HepG2 (cell line): ENCODE results near the gene CLEC16A. TPM values are rescaled to one million over a fixed set of nuclear protein-coding genes. Genes with fewer than 3 reads are reported as not detected.

Experiments used
- CREBL2 ChIP-seq: sonication (generic); formaldehyde crosslinking; IDR thresholded peaks from 2 replicates; pipeline ENCODE4 v1.8.1; 2023; ENCODE audit warnings: missing genetic modification reagents, mild to moderate bottlenecking, borderline replicate concordance
- ELF3 ChIP-seq: IDR thresholded peaks from 2 replicates; pipeline ENCODE4 v1.6.1; 2016; ENCODE audit warnings: missing genetic modification reagents, missing compliant biosample characterization
- HCFC1 ChIP-seq: fragments of 150-350 bp; IDR thresholded peaks from 2 replicates; pipeline ENCODE4 v1.6.1; 2014; ENCODE audit warnings: low read depth, low read length
- HIC2 ChIP-seq: sonication (generic); formaldehyde crosslinking; IDR thresholded peaks from 2 replicates; pipeline ENCODE4 v1.9.0; 2022; ENCODE audit warnings: low read depth, missing genetic modification reagents
- HOXA5 ChIP-seq: sonication (generic); formaldehyde crosslinking; IDR thresholded peaks from 2 replicates; pipeline ENCODE4 v1.4.0; 2020; ENCODE audit warnings: missing genetic modification reagents
- NPAS2 ChIP-seq: sonication (generic); formaldehyde crosslinking; IDR thresholded peaks from 2 replicates; pipeline ENCODE4 v1.8.0; 2022; ENCODE audit warnings: mild to moderate bottlenecking, missing genetic modification reagents, borderline replicate concordance
- PATZ1 ChIP-seq: sonication (generic); formaldehyde crosslinking; IDR thresholded peaks from 2 replicates; pipeline ENCODE4 v1.4.0; 2020; ENCODE audit warnings: missing genetic modification reagents
- PHB2 ChIP-seq: fragments of 450-650 bp; IDR thresholded peaks from 2 replicates; pipeline ENCODE4 v1.6.1; 2018; ENCODE audit not compliant: partially characterized antibody
- PITX1 ChIP-seq: sonication (generic); formaldehyde crosslinking; IDR thresholded peaks from 2 replicates; pipeline ENCODE4 v1.5.1; 2020; ENCODE audit warnings: mild to moderate bottlenecking, missing genetic modification reagents
- SMAD3 ChIP-seq: sonication (generic); formaldehyde crosslinking; IDR thresholded peaks from 2 replicates; pipeline ENCODE4 v1.4.0; 2020; ENCODE audit warnings: missing genetic modification reagents
- SNAPC2 ChIP-seq: sonication (generic); formaldehyde crosslinking; IDR thresholded peaks from 2 replicates; pipeline ENCODE4 v1.8.1; 2022; ENCODE audit warnings: mild to moderate bottlenecking, missing genetic modification reagents
- SP5 ChIP-seq: IDR thresholded peaks from 2 replicates; pipeline ENCODE4 v1.6.1; 2016; ENCODE audit warnings: low read depth, borderline replicate concordance
- ZNF101 ChIP-seq: sonication (generic); formaldehyde crosslinking; IDR thresholded peaks from 2 replicates; pipeline ENCODE4 v1.4.0; 2020; ENCODE audit warnings: mild to moderate bottlenecking, low read depth, missing genetic modification reagents, borderline replicate concordance
- ZNF20 ChIP-seq: sonication (generic); formaldehyde crosslinking; IDR thresholded peaks from 2 replicates; pipeline ENCODE4 v1.4.0; 2020; ENCODE audit warnings: mild to moderate bottlenecking, moderate library complexity, missing genetic modification reagents
- ZNF343 ChIP-seq: sonication (generic); formaldehyde crosslinking; IDR thresholded peaks from 2 replicates; pipeline ENCODE4 v1.4.0; 2020; ENCODE audit warnings: mild to moderate bottlenecking, missing genetic modification reagents
- ZNF513 ChIP-seq: sonication (generic); formaldehyde crosslinking; conservative IDR thresholded peaks from 2 replicates; pipeline ENCODE4 v1.5.0; 2020; ENCODE audit warnings: missing genetic modification reagents
- ZNF564 ChIP-seq: sonication (generic); formaldehyde crosslinking; IDR thresholded peaks from 2 replicates; pipeline ENCODE4 v1.8.1; 2023; ENCODE audit warnings: mild to moderate bottlenecking, missing genetic modification reagents
- ZNF761 ChIP-seq: sonication (generic); formaldehyde crosslinking; conservative IDR thresholded peaks from 2 replicates; pipeline ENCODE4 v1.4.0; 2020; ENCODE audit warnings: mild to moderate bottlenecking, missing genetic modification reagents
- ZNF816 ChIP-seq: sonication (generic); formaldehyde crosslinking; IDR thresholded peaks from 2 replicates; pipeline ENCODE4 v1.8.0; 2022; ENCODE audit warnings: missing genetic modification reagents, mild to moderate bottlenecking, borderline replicate concordance
- polyA plus RNA-seq, 8 experiments: library from polyadenylated mRNA; depleted of rRNA in 3 of 8; stranded (reverse) in 7 of 8; unstranded in 1 of 8; fragments of >200 nt; fragmentation: Illumina TruSeq in 4 of 8; extraction: Trizol in 4 of 8; gene quantifications; 2 replicates each; pipeline versions ENCODE4 v1.2.1 to v1.2.3, GENCODE V29; 2011 to 2016; ENCODE audit warnings: low read depth in 4 of 8, missing spikeins in 1 of 8, mixed read lengths in 1 of 8; ENCODE audit not compliant: insufficient read depth in 1 of 8
- total RNA-seq, 5 experiments: library from RNA; depleted of rRNA; stranded (reverse); fragments of >200 nt; fragmentation: Illumina TruSeq; extraction: Trizol; gene quantifications; 2 replicates each; pipeline ENCODE4 v1.2.3, GENCODE V29; 2016; ENCODE audit warnings: low read depth in 1 of 5
- TF ChIP-seq, protein P1 (sequence below), 2 experiments: fragments of 450-650 bp in 1 of 2; sonication (generic) in 1 of 2; formaldehyde crosslinking; IDR thresholded peaks; 2 replicates each; pipeline versions ENCODE4 v1.5.0 to v1.8.0; 2020 to 2022; ENCODE audit warnings: mild to moderate bottlenecking in 1 of 2, missing genetic modification reagents in 1 of 2
- TF ChIP-seq, protein P2 (sequence below): sonication (generic); formaldehyde crosslinking; IDR thresholded peaks from 2 replicates; pipeline ENCODE4 v1.8.1; 2023; ENCODE audit warnings: mild to moderate bottlenecking, missing genetic modification reagents

CLEC16A gene
- total and polyA plus RNA-seq, 2 of the 13 experiments (the other 11 are each of a cell fraction or from before 2014, with no cell fraction given), result 8.5 to 10.3 TPM

DNA sequence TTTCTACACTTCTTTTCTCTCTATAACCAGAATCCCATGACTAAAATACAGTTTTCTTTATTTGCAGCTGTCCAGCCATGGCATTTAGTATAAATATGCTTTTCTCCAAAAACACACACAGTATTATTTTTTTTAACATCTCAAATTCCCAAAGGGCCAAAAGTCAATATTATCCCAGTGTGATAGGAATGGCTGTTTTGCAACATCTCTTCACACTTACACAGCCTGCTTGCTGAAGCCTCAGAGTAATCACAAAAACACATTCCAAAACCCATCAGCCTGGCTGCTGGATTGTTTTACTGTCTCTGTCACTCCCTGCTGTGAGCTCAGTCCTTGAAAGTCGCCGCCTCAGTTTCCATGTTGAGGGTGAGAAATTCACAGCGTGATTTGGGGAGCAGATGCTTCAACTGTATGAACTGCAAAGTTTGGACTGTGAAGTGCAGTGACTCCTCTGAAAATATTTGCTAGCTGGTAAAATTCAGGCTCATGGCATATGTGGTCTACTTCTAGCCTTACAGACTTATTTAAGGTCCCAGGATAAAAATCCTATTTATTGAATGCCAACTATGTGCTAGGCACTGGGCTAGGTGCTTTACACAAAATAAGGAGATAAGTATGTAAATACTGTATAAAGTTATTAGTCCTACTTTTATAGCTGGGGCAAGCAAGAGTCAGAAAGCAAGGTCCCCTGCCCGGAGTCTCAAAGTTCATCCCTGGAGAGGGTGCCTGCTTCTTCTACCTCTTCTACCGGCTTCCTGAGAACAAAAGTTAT, 195.1 kb downstream of the CLEC16A start (continued):
- peak; percentile 80; the same call in 1 of the 2 replicates for TF ChIP-seq ZNF761 (CRISPR knock-in tag)
- 0 out of 2 replicates have a peak, but pooled peaks have one; percentile 51 for TF ChIP-seq ZNF816 (CRISPR knock-in tag)
- TF ChIP-seq PITX1 (CRISPR knock-in tag), result peak; percentile 93
- no peak for TF ChIP-seq CREBL2 (CRISPR knock-in tag)
- TF ChIP-seq SP5 (CRISPR knock-in tag), result peak; percentile 55; the same call in 1 of the 2 replicates
- TF ChIP-seq ZNF513, result no peak
- peak; percentile 46; the same call in 1 of the 2 replicates for TF ChIP-seq PATZ1 (CRISPR knock-in tag)
- TF ChIP-seq PHB2, result no peak
- peak; percentile 88; the same call in 1 of the 2 replicates for TF ChIP-seq SMAD3 (CRISPR knock-in tag)
- no peak for TF ChIP-seq NPAS2 (CRISPR knock-in tag)
- no peak for TF ChIP-seq ZNF343 (CRISPR knock-in tag)
- TF ChIP-seq, protein P1, sequence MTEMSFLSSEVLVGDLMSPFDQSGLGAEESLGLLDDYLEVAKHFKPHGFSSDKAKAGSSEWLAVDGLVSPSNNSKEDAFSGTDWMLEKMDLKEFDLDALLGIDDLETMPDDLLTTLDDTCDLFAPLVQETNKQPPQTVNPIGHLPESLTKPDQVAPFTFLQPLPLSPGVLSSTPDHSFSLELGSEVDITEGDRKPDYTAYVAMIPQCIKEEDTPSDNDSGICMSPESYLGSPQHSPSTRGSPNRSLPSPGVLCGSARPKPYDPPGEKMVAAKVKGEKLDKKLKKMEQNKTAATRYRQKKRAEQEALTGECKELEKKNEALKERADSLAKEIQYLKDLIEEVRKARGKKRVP (CRISPR knock-in tag; IDR thresholded peaks at IDR 0.05), result peak in 1 of 2 experiments; percentile 94; a peak in 2 of 4 replicates
- TF ChIP-seq ELF3 (CRISPR knock-in tag), result peak; percentile 70
- TF ChIP-seq, protein P2, sequence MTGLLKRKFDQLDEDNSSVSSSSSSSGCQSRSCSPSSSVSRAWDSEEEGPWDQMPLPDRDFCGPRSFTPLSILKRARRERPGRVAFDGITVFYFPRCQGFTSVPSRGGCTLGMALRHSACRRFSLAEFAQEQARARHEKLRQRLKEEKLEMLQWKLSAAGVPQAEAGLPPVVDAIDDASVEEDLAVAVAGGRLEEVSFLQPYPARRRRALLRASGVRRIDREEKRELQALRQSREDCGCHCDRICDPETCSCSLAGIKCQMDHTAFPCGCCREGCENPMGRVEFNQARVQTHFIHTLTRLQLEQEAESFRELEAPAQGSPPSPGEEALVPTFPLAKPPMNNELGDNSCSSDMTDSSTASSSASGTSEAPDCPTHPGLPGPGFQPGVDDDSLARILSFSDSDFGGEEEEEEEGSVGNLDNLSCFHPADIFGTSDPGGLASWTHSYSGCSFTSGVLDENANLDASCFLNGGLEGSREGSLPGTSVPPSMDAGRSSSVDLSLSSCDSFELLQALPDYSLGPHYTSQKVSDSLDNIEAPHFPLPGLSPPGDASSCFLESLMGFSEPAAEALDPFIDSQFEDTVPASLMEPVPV (CRISPR knock-in tag), result no peak; the same call in 1 of the 2 replicates
- peak; percentile 55; the same call in 1 of the 2 replicates for TF ChIP-seq HIC2 (CRISPR knock-in tag)
- TF ChIP-seq ZNF20 (CRISPR knock-in tag), result no peak
- TF ChIP-seq ZNF564 (CRISPR knock-in tag), result 0 out of 2 replicates have a peak, but pooled peaks have one; percentile 58
- 0 out of 2 replicates have a peak, but pooled peaks have one; percentile 76 for TF ChIP-seq SNAPC2 (CRISPR knock-in tag)
- TF ChIP-seq HOXA5, result peak; percentile 90
- TF ChIP-seq HCFC1, result no peak
- TF ChIP-seq ZNF101 (CRISPR knock-in tag), result no peak
